NCI-H1417 treated with DMSO at 0.1 percent for 48 hours (cell line): Measurements from ENCODE around the gene PAK5.

Source experiments
- DNase-seq: peaks from one replicate; lab custom pipeline; 2025; lab: John Stamatoyannopoulos, UW

The PAK5 gene

GRCh38 chr20:9789131-9789530, 49.7 kb downstream of the PAK5 start:
- DNase-seq: no peak

- DNase-seq: no peak
Observed at GRCh38 chr20:9775176-9775575, 63.7 kb downstream of the PAK5 start.

GRCh38 chr20:9769954-9770353, 68.9 kb downstream of the PAK5 start:
- no peak for DNase-seq

- no peak for DNase-seq
Observed at GRCh38 chr20:9761476-9761875, 77.4 kb downstream of the PAK5 start.

GRCh38 chr20:9759392-9759791, 79.5 kb downstream of the PAK5 start:
- DNase-seq: no peak

GRCh38 chr20:9758752-9759151, 80.1 kb downstream of the PAK5 start:
- DNase-seq: no peak

GRCh38 chr20:9756660-9757059, 82.2 kb downstream of the PAK5 start:
- DNase-seq: no peak

- no peak for DNase-seq
Observed at GRCh38 chr20:9755301-9755700, 83.6 kb downstream of the PAK5 start.

GRCh38 chr20:9744551-9744950, 94.3 kb downstream of the PAK5 start:
- no peak for DNase-seq

GRCh38 chr20:9743871-9744270, 95.0 kb downstream of the PAK5 start:
- no peak for DNase-seq

- DNase-seq: no peak
Observed at GRCh38 chr20:9742821-9743220, 96.1 kb downstream of the PAK5 start.

GRCh38 chr20:9741996-9742395, 96.9 kb downstream of the PAK5 start:
- no peak for DNase-seq

GRCh38 chr20:9740486-9740885, 98.4 kb downstream of the PAK5 start:
- DNase-seq: no peak

- no peak for DNase-seq
Observed at GRCh38 chr20:9739991-9740390, 98.9 kb downstream of the PAK5 start.

- no peak for DNase-seq
Observed at GRCh38 chr20:9736373-9736772, 102.5 kb downstream of the PAK5 start.

GRCh38 chr20:9723501-9724202, 115.2 kb downstream of the PAK5 start:
- DNase-seq: no peak

GRCh38 chr20:9711872-9712271, 127.0 kb downstream of the PAK5 start:
- DNase-seq: no peak

GRCh38 chr20:9710685-9711084, 128.2 kb downstream of the PAK5 start:
- no peak for DNase-seq

GRCh38 chr20:9705722-9706476, 133.0 kb downstream of the PAK5 start:
- DNase-seq: no peak

- DNase-seq: no peak
Observed at GRCh38 chr20:9699181-9699580, 139.7 kb downstream of the PAK5 start.

- DNase-seq: no peak
Observed at GRCh38 chr20:9689041-9689440, 149.8 kb downstream of the PAK5 start.

- no peak for DNase-seq
Observed at GRCh38 chr20:9686866-9687265, 152.0 kb downstream of the PAK5 start.

GRCh38 chr20:9686455-9686854, 152.4 kb downstream of the PAK5 start:
- no peak for DNase-seq

- no peak for DNase-seq
Observed at GRCh38 chr20:9686001-9686400, 152.9 kb downstream of the PAK5 start.
